Esophagus muscularis mucosa (tissue), 3 donors: Measurements from ENCODE around the gene CCDC61.

ENCODE experiments used
- POLR2A ChIP-seq: fragments of 450-650 bp; IDR thresholded peaks from one replicate; pipeline ENCODE4 v1.6.1; 2017; ENCODE audit warnings: antibody characterized with exemption, moderate library complexity, mild to moderate bottlenecking, low read depth
- POLR2AphosphoS5 ChIP-seq, 2 donors: sonication (generic); formaldehyde crosslinking; IDR thresholded peaks; one replicate each; pipeline ENCODE4 v1.6.1; 2017; ENCODE audit warnings: antibody characterized with exemption in 2 of 2
- TF ChIP-seq, protein P1 (sequence below), 3 experiments: fragments of 200-600 bp in 2 of 3; fragments of 450-650 bp in 1 of 3; sonication (generic) in 2 of 3; IDR thresholded peaks; one replicate each; pipeline ENCODE4 v1.5.1; 2017 to 2019; ENCODE audit warnings: antibody characterized with exemption in 3 of 3, mild to moderate bottlenecking in 2 of 3, moderate library complexity in 1 of 3

- TF ChIP-seq, protein P1, sequence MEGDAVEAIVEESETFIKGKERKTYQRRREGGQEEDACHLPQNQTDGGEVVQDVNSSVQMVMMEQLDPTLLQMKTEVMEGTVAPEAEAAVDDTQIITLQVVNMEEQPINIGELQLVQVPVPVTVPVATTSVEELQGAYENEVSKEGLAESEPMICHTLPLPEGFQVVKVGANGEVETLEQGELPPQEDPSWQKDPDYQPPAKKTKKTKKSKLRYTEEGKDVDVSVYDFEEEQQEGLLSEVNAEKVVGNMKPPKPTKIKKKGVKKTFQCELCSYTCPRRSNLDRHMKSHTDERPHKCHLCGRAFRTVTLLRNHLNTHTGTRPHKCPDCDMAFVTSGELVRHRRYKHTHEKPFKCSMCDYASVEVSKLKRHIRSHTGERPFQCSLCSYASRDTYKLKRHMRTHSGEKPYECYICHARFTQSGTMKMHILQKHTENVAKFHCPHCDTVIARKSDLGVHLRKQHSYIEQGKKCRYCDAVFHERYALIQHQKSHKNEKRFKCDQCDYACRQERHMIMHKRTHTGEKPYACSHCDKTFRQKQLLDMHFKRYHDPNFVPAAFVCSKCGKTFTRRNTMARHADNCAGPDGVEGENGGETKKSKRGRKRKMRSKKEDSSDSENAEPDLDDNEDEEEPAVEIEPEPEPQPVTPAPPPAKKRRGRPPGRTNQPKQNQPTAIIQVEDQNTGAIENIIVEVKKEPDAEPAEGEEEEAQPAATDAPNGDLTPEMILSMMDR (IDR thresholded peaks at IDR 0.05) = no peak
- TF ChIP-seq POLR2A (no peak), POLR2AphosphoS5 (IDR thresholded peaks at IDR 0.05) (no peak)
Measured at GRCh38 chr19:45998834-45999233, 3.6 kb downstream of the CCDC61 start.
